Fibroblast of lung (primary cell): ENCODE measurements around the gene SERPINI1. TPM values are rescaled to one million over a fixed set of nuclear protein-coding genes. Genes with fewer than 3 reads are reported as not detected.
A peak's percentile ranks its signal among the peaks of the same experiment; 100 is the strongest.

ENCODE experiments used
- DNase-seq, 2 donors: peaks; one replicate each; pipeline versions ENCODE4 v3.0.0 to v3.0.0-alpha.2; 2010; ENCODE audit warnings: low read depth in 2 of 2
- H2AFZ ChIP-seq: 2 replicates; pipeline ENCODE4 v1.5.1; 2012; ENCODE audit warnings: low read length, control low read depth, inconsistent platforms
- H3K27ac ChIP-seq: 2 replicates; pipeline ENCODE4 v1.5.1; 2011; ENCODE audit warnings: low read length, control low read depth; ENCODE audit not compliant: insufficient read depth
- H3K27me3 ChIP-seq: 2 replicates; pipeline ENCODE4 v1.5.1; 2011; ENCODE audit warnings: mild to moderate bottlenecking, low read length; ENCODE audit not compliant: control insufficient read depth, insufficient read depth
- H3K36me3 ChIP-seq: 2 replicates; pipeline ENCODE4 v1.5.1; 2011; ENCODE audit warnings: low read length; ENCODE audit not compliant: control insufficient read depth, insufficient read depth
- H3K4me1 ChIP-seq: 2 replicates; pipeline ENCODE4 v1.5.1; 2011; ENCODE audit warnings: low read length; ENCODE audit not compliant: control insufficient read depth, insufficient read depth; ENCODE audit errors: extremely low read depth
- H3K4me2 ChIP-seq: 2 replicates; pipeline ENCODE4 v1.5.1; 2011; ENCODE audit warnings: low read length, control low read depth; ENCODE audit not compliant: insufficient read depth; ENCODE audit errors: extremely low read depth
- H3K4me3 ChIP-seq, 4 experiments: fragments of 200-600 bp in 1 of 4; sonication (generic) in 1 of 4; replicated peaks in 1 of 4; 2 replicates each; pipeline ENCODE4 v1.5.1; 2011 to 2016; ENCODE audit warnings: low read length in 4 of 4, low read depth in 3 of 4, mild to moderate bottlenecking in 3 of 4, control low read depth in 2 of 4, inconsistent platforms in 1 of 4, mixed read lengths in 1 of 4; ENCODE audit not compliant: insufficient read depth in 1 of 4; ENCODE audit errors: control extremely low read depth in 1 of 4
- H3K79me2 ChIP-seq: 2 replicates; pipeline ENCODE4 v1.5.1; 2012; ENCODE audit warnings: mild to moderate bottlenecking, low read length, inconsistent platforms; ENCODE audit not compliant: control insufficient read depth, insufficient read depth
- H3K9ac ChIP-seq: 2 replicates; pipeline ENCODE4 v1.5.1; 2011; ENCODE audit warnings: mild to moderate bottlenecking, low read length, control low read depth; ENCODE audit not compliant: insufficient read depth
- H3K9me3 ChIP-seq: 2 replicates; pipeline ENCODE4 v1.5.1; 2012; ENCODE audit warnings: low read depth, low read length; ENCODE audit not compliant: control insufficient read depth, insufficient read depth
- H4K20me1 ChIP-seq: 2 replicates; pipeline ENCODE4 v1.5.1; 2011; ENCODE audit warnings: low read length; ENCODE audit not compliant: control insufficient read depth, insufficient read depth; ENCODE audit errors: extremely low read depth
- CTCF ChIP-seq, 2 donors: IDR thresholded peaks in 1 of 2; conservative IDR thresholded peaks in 1 of 2; 1 replicate in 1 of 2; 2 replicates in 1 of 2; pipeline ENCODE4 v1.5.1; 2011 to 2012; ENCODE audit warnings: low read length in 2 of 2, control low read depth in 1 of 2, inconsistent platforms in 1 of 2, low read depth in 1 of 2, mild to moderate bottlenecking in 1 of 2
- EZH2 ChIP-seq: IDR thresholded peaks from 2 replicates; pipeline ENCODE4 v1.5.1; 2012; ENCODE audit warnings: low read length, control low read depth, mild to moderate bottlenecking; ENCODE audit errors: missing control alignments
- polyA plus RNA-seq, 2 donors: library from polyadenylated mRNA; depleted of rRNA in 1 of 2; stranded (reverse) in 1 of 2; unstranded in 1 of 2; fragments of >200 nt; gene quantifications; 2 replicates each; pipeline ENCODE4 v1.2.1, GENCODE V29; 2011 to 2012; ENCODE audit warnings: missing spikeins in 1 of 2
- total RNA-seq: library from RNA; depleted of rRNA; stranded (reverse); fragments of >200 nt; gene quantifications from 2 replicates; pipeline ENCODE4 v1.2.1, GENCODE V29; 2014

The SERPINI1 gene
- total and polyA plus RNA-seq, 2 donors (not counting 1 experiment from before 2014, with no cell fraction given), result 3.0 to 5.8 TPM

DNA sequence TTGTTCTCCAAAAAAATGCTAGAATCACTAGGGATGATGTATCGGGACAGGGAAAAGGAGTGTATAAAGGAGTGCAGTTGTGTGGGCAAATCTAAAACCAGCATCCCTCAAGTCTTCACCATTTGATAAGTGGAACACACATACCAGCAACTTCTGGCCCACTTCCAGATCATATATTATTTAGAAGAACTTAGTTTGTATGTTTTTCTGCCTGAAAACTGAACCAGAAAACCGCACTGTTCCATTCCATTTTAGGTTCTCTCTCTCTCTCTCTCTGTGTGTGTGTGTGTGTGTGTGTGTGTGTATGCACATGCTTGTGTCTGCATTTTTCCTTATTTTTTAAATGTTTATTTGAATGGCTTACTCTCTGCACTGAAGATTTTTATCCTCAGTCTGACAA lies 93.5 kb downstream of the SERPINI1 start:
- DNase-seq, result peak in 1 of 2 donors; percentile 6
- H3K27me3 ChIP-seq, result no peaks in the 10 kb centered on the region
- H3K4me1 ChIP-seq, result no peaks in the 10 kb centered on the region
- TF ChIP-seq EZH2 (no peak), CTCF (conservative IDR thresholded peaks at IDR 0.05 in 1 of 2, IDR thresholded peaks at IDR 0.05 in 1 of 2; ENCODE audit: low read depth in 1 of 2, low read length in 2 of 2) (no peak)
- no peaks in the 10 kb centered on the region for H3K36me3 ChIP-seq
- no peak overlapping the region for H2AFZ ChIP-seq
- H3K4me3 ChIP-seq, result no peak overlapping the region
- no peak overlapping the region for H3K4me2 ChIP-seq
- H4K20me1 ChIP-seq, result no peaks in the 10 kb centered on the region
- no peak overlapping the region for H3K9ac ChIP-seq
- no peaks in the 10 kb centered on the region for H3K9me3 ChIP-seq
- no peak overlapping the region for H3K27ac ChIP-seq
- no peaks in the 10 kb centered on the region for H3K79me2 ChIP-seq

DNA sequence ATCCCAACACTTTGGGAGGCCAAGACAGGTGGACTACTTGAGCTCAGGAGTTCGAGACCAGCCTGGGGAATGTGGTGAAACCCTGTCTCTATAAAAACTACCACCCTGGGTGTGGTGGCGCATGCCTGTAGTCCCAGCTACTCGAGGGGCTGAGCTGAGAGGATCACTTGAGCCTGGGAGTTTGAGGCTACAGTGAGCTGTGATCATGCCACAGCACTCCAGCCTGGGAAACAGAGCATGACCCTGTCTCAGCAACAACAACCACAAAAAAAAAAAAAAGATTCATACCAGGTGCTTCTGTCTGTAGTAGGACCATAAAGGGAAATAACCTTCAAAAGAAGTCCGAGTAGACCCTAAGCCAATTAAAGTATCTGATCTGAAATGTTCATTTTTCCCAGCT lies 94.5 kb downstream of the SERPINI1 start:
- DNase-seq, result no peak
- Histone ChIP-seq H4K20me1 (no peaks in the 10 kb centered on the region), H2AFZ (no peak overlapping the region), H3K4me1 (no peaks in the 10 kb centered on the region), H3K4me3 (no peak overlapping the region), H3K79me2 (no peaks in the 10 kb centered on the region), H3K4me2 (no peak overlapping the region), H3K9me3 (no peaks in the 10 kb centered on the region), H3K36me3 (no peaks in the 10 kb centered on the region), H3K27ac (no peak overlapping the region), H3K27me3 (no peaks in the 10 kb centered on the region), H3K9ac (no peak overlapping the region)
- no peak for TF ChIP-seq CTCF (conservative IDR thresholded peaks at IDR 0.05 in 1 of 2, IDR thresholded peaks at IDR 0.05 in 1 of 2; ENCODE audit: low read depth in 1 of 2, low read length in 2 of 2)
- TF ChIP-seq EZH2, result no peak

- no peak overlapping the region for H3K4me3 ChIP-seq
- H3K4me1 ChIP-seq, result no peaks in the 10 kb centered on the region
- H3K9me3 ChIP-seq, result no peaks in the 10 kb centered on the region
- H3K27me3 ChIP-seq, result no peaks in the 10 kb centered on the region
- H3K9ac ChIP-seq, result no peak overlapping the region
- H3K79me2 ChIP-seq, result no peaks in the 10 kb centered on the region
- no peak overlapping the region for H2AFZ ChIP-seq
- H3K4me2 ChIP-seq, result no peak overlapping the region
- DNase-seq, result no peak
- H3K27ac ChIP-seq, result no peak overlapping the region
- H4K20me1 ChIP-seq, result no peaks in the 10 kb centered on the region
- TF ChIP-seq EZH2, result no peak
- no peak for TF ChIP-seq CTCF (conservative IDR thresholded peaks at IDR 0.05 in 1 of 2, IDR thresholded peaks at IDR 0.05 in 1 of 2; ENCODE audit: low read depth in 1 of 2, low read length in 2 of 2)
- H3K36me3 ChIP-seq, result no peaks in the 10 kb centered on the region
These were observed 99.8 kb downstream of the SERPINI1 start for GRCh38 chr3:167835359-167835758.
